ENCODE measurements around the gene CCDC159.

Gene CCDC159

GRCh38 chr19:11363881-11364280, 17.6 kb downstream of the CCDC159 start:
- Histone ChIP-seq H3K27ac (no peak overlapping the region), H3K4me3 (no peak overlapping the region)
- no peak for DNase-seq (ENCODE audit: low spot score)
- no peak for TF ChIP-seq CTCF (IDR thresholded peaks at IDR 0.05)

GRCh38 chr19:11364296-11364904, 18.1 kb downstream of the CCDC159 start:
- no peak for TF ChIP-seq CTCF (IDR thresholded peaks at IDR 0.05)
- no peak for DNase-seq (ENCODE audit: low spot score)
- H3K4me3 ChIP-seq = no peak overlapping the region
- H3K27ac ChIP-seq = no peak overlapping the region

GRCh38 chr19:11364935-11365334, 18.6 kb downstream of the CCDC159 start:
- DNase-seq (ENCODE audit: low spot score) = no peak
- no peak for TF ChIP-seq CTCF (IDR thresholded peaks at IDR 0.05)
- Histone ChIP-seq H3K27ac (no peak overlapping the region), H3K4me3 (no peak overlapping the region)

- TF ChIP-seq CTCF (IDR thresholded peaks at IDR 0.05) = no peak
- no peak overlapping the region for H3K4me3 ChIP-seq
- no peak for DNase-seq (ENCODE audit: low spot score)
- H3K27ac ChIP-seq = no peak overlapping the region
Measured at GRCh38 chr19:11365557-11366117, 19.3 kb downstream of the CCDC159 start.

GRCh38 chr19:11367528-11367927, 21.2 kb downstream of the CCDC159 start:
- H3K4me3 ChIP-seq = no peak overlapping the region
- no peak for DNase-seq (ENCODE audit: low spot score)
- H3K27ac ChIP-seq = no peak overlapping the region
- no peak for TF ChIP-seq CTCF (IDR thresholded peaks at IDR 0.05)

DNA sequence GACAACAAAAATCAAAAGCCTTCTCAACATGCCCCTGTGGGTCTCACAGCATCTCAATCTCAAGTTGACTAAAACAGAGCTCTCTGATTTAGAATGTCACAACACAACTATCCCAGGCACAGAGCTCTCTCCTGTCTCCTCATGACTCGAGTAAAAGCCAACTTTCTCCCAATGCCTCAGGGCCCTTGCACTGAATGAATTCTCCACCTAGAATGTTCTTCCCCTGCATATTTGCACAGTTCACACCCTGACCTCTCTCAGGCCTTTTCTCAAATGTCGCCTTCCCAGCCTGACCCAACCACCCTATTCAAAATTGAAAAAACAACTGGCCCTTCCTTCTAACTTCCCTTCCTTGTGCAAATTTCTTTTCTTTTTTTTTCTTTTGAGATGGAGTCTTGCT, 24.4 kb downstream of the CCDC159 start:
- no peak overlapping the region for H3K4me3 ChIP-seq
- no peak for TF ChIP-seq CTCF (IDR thresholded peaks at IDR 0.05)
- DNase-seq (ENCODE audit: low spot score) = no peak
- H3K27ac ChIP-seq = no peak overlapping the region

- no peak for DNase-seq (ENCODE audit: low spot score)
- H3K4me3 ChIP-seq = no peak overlapping the region
- H3K27ac ChIP-seq = no peak overlapping the region
- no peak for TF ChIP-seq CTCF (IDR thresholded peaks at IDR 0.05)
Measured at GRCh38 chr19:11373166-11373884, 27.0 kb downstream of the CCDC159 start.
